ENCODE measurements around the gene IQSEC1.

IQSEC1 gene

GRCh38 chr3:13069495-13069894 lies 3.7 kb downstream of the IQSEC1 start:
- DNase-seq (ENCODE audit: low read depth in 1 of 2, low spot score in 1 of 2), result peak; percentile 9 to 37

- DNase-seq (ENCODE audit: low read depth in 1 of 2, low spot score in 1 of 2), result no peak
Measured at GRCh38 chr3:13068269-13069010, 4.8 kb downstream of the IQSEC1 start.

GRCh38 chr3:13067778-13068177 lies 5.5 kb downstream of the IQSEC1 start:
- DNase-seq (ENCODE audit: low read depth in 1 of 2, low spot score in 1 of 2), result no peak

DNA sequence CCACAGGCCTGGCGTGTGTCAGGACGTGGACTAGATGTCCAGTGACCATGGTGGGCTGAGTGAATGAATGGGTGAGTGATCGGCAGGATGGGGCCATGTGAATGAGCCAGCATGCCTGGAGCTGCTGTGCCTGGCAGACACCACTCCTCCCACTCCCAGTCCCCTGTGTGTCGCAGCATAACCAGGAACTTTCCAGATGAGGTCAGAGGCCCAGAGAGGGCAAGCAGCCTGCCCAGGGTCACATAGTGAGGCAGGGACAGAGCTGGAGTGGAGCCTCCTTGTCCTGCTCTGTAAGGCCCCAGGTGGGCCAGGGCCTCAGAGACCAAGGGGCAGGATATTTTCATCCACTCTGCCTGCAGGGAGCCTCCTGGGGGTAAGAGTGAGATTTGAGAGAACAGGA lies 6.4 kb downstream of the IQSEC1 start:
- no peak for DNase-seq (ENCODE audit: low read depth in 1 of 2, low spot score in 1 of 2)

- no peak for DNase-seq (ENCODE audit: low read depth in 1 of 2, low spot score in 1 of 2)
Measured at GRCh38 chr3:13066236-13066635, 7.0 kb downstream of the IQSEC1 start.

DNA sequence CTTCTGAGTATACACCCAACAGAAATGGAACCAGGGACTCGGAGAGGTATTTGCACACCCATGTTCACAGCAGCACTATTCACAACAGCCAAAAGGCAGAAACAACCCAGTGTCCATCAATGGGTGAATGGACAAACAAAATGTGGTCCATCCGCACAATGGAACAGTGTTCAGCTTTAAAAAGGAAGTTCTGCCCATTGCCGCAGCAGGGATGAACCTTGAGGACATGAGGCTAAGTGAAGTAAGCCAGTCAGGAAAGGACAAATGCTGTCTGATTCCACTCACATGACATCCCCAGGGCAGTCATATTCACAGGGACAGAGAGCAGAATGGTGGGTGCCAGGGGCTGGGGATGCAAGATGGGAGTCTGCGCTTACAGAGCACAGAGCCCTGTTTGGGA lies 7.5 kb downstream of the IQSEC1 start:
- no peak for DNase-seq (ENCODE audit: low read depth in 1 of 2, low spot score in 1 of 2)

- DNase-seq (ENCODE audit: low read depth in 1 of 2, low spot score in 1 of 2), result no peak
Measured at GRCh38 chr3:13064964-13065363, 8.3 kb downstream of the IQSEC1 start.

- no peak for DNase-seq (ENCODE audit: low read depth in 1 of 2, low spot score in 1 of 2)
Measured at GRCh38 chr3:13064159-13064868, 8.9 kb downstream of the IQSEC1 start.

GRCh38 chr3:13063225-13063624 lies 10.0 kb downstream of the IQSEC1 start:
- no peak for DNase-seq (ENCODE audit: low read depth in 1 of 2, low spot score in 1 of 2)

GRCh38 chr3:13062647-13063046 lies 10.6 kb downstream of the IQSEC1 start:
- DNase-seq (ENCODE audit: low read depth in 1 of 2, low spot score in 1 of 2), result no peak

DNA sequence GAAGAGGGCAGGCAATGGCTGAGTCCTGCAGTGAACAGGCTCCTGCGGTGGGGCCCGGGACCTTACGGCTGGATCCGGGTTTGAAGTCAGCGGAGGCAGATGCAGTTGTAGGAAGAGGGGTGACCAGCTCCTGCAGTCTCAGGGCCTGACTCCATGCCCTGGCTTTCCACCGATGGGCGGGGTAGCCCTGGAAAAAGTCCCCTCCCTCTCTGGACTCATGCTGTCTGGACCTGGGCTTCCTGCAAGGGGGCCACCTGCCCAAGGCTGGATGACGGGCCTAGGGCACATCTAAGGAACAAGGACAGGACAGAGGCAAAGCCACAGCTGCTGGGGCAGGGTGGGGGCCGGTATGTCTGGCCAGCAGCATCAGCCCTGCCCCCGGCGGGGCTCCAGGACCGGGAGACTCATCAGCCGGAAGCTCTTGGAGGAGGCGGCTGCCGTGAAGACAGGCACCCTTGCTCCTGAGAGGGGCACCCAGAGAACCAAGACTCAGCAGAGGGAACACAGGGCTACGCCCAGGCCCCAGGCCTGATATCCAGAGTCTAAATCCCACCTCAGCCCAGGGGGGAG lies 12.8 kb downstream of the IQSEC1 start:
- DNase-seq (ENCODE audit: low read depth in 1 of 2, low spot score in 1 of 2), result no peak

- no peak for DNase-seq (ENCODE audit: low read depth in 1 of 2, low spot score in 1 of 2)
Measured at GRCh38 chr3:13058346-13059120, 14.7 kb downstream of the IQSEC1 start.

DNA sequence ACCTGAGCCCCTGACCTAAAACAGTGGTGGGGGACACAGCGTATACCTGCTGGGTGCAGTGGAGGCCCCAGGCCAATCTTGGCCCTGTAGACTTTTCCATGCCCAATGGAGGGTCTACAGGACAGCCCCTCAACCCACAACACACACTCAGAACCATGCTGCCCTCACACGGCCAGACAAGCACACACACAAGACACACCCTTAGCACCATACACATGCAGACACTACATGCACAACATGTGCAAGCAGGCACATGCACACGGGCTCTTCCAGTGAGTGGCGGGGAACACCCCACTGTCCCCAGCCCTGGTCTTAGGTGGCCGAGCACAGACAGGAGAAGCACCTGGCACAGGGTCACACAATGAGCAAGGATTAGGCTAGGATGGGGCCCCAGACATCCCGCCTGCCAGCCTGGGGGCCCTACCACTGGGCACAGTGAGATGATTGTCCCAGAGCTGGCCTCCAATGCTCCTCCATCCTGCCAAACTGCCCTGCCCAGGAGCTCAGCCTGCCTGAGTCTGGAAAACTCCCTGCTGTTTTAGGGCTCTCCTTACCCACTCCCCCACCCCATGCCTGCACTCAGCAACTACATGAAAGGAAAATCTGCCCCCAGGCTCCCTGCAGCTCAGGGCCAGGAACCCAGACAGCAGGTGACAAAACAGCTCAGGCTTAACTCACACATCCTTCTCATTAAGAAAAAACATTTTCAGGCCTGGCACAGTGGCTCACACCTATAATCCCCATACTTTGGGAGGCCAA lies 15.8 kb downstream of the IQSEC1 start:
- DNase-seq (ENCODE audit: low read depth in 1 of 2, low spot score in 1 of 2), result no peak

DNA sequence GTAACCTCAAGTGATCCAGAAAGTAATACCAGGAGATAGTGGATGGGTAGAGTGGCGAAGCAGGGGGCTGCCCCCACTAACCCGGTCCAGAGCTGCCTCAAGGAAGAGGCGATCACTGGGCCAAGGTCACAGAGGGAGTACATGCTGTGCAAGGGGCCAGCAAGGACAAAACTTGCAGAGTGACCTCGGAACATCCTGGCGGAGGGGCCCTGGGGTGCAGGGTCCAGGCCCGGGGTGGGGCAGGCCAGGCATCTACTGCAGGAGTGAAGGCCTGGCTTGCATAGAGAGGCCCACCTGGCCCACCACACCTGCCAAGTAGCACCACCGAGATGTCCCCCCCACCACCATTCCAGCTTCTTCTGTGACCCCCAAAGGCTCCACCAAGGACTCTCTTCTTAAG lies 17.6 kb downstream of the IQSEC1 start:
- no peak for DNase-seq (ENCODE audit: low read depth in 1 of 2, low spot score in 1 of 2)

GRCh38 chr3:13054341-13055285 lies 18.6 kb downstream of the IQSEC1 start:
- DNase-seq (ENCODE audit: low read depth in 1 of 2, low spot score in 1 of 2), result no peak

DNA sequence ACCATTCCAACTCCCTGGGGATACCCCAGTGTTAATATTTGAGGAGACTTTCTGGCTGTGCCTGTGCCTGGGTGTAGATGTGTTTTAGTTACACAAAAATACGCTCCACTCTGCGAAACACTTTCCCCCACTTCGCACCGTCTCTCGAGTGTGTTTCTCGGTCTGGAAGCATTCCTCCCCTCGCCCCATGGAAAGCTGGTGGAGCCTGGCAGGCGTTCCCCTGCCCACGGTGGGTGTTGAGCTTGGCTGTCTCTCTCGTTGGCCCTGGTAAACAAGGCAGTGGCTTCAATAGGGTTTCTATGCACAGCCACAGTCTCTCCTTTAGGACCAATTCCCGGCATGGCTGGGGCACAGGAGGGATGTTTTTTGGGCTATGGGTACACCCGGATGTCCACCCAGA lies 19.3 kb downstream of the IQSEC1 start:
- DNase-seq (ENCODE audit: low read depth in 1 of 2, low spot score in 1 of 2), result no peak

- no peak for DNase-seq (ENCODE audit: low read depth in 1 of 2, low spot score in 1 of 2)
Measured at GRCh38 chr3:13053420-13053819, 19.8 kb downstream of the IQSEC1 start.

DNA sequence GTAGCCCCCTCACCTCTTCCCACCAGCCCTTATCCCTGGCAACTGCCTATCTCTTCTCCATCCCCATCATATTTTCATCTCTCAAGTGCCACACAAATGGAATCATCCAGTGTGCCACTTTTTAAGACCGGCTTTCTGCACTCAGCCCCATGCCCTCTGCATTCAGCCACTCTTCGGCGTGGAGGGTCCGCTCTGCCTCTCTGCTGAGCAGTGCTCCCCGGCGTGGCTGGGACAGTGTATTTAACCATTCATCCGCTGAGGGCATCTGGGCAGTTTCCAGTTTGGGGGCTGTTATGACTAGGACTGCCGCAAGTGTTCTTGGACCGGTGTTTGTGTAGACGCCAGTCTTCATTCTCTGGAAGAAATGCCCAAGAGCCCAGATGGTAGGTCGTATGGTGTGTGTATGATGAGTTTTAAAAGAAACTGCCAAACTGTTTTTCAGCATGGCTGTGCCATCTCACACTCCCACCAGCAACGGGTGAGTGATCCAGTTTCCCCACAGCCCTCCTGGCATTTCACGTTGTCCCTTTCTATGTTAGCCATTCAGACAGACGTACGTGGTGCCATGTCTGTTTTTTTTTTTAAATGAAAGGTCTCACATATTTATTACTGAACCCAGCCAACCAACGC lies 20.9 kb downstream of the IQSEC1 start:
- no peak for DNase-seq (ENCODE audit: low read depth in 1 of 2, low spot score in 1 of 2)

DNA sequence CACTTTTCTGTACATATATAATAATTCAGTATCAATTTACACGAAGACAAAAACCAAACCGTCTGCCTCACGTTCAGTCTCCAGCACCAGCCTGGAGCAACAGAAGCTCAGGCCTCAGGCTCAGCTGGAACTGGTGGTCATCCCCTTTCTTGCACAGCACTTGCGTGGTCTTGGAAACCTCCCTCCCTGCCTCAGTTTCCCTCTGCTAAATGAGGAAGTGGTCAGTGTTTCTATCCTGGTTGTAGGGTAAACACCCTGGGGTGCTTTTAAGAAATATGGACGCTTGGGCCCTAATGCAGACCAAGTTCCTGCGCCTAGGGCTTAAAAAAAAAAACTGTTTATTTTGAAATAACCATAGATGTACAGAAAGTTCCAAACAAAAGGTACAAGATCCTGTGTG lies 21.6 kb downstream of the IQSEC1 start:
- no peak for DNase-seq (ENCODE audit: low read depth in 1 of 2, low spot score in 1 of 2)
